Pancreas (tissue), 10 donors: Measurements from ENCODE around the gene PHF5A. TPM values are rescaled to one million over a fixed set of nuclear protein-coding genes. Genes with fewer than 3 reads are reported as not detected.
A peak's percentile ranks its signal among the peaks of the same experiment; 100 is the strongest.

Experiments used
- ATAC-seq, 4 donors: fragments of 200-7000 bp; cut with Tn5 transposase; one replicate each; pipeline versions ENCODE4 v1.8.0 to v1.9.1; 2020; ENCODE audit warnings: mild to moderate bottlenecking in 4 of 4, moderate library complexity in 4 of 4
- DNase-seq, 6 donors: peaks; one replicate each; pipeline ENCODE4 v3.0.0-alpha.2; 2020
- FAIRE-seq: peaks from 2 replicates; lab custom pipeline; 2012; peaks lifted over from hg19 to GRCh38; lab: Jason Lieb, UNC
- H3K27ac ChIP-seq, 4 donors: fragments of 200-600 bp; sonication (generic); 1 replicate in 3 of 4; 2 replicates in 1 of 4; pipeline versions ENCODE4 v1.5.0 to v1.8.0; 2020
- H3K27me3 ChIP-seq, 4 donors: fragments of 200-600 bp; one replicate each; pipeline ENCODE4 v1.8.0; 2021
- H3K36me3 ChIP-seq, 3 donors: fragments of 200-600 bp; sonication (generic) in 1 of 3; one replicate each; pipeline versions ENCODE4 v1.5.0 to v1.8.0; 2020 to 2021
- H3K4me1 ChIP-seq, 3 donors: fragments of 200-600 bp; one replicate each; pipeline ENCODE4 v1.8.0; 2021
- H3K4me3 ChIP-seq, 4 donors: fragments of 200-600 bp; sonication (generic) in 2 of 4; one replicate each; pipeline versions ENCODE4 v1.5.0 to v1.8.0; 2020 to 2021
- H3K9me3 ChIP-seq, 4 donors: fragments of 200-600 bp; one replicate each; pipeline ENCODE4 v1.8.0; 2021
- CTCF ChIP-seq, 4 donors: fragments of 200-600 bp; sonication (generic) in 3 of 4; IDR thresholded peaks; one replicate each; pipeline versions ENCODE4 v1.5.0 to v1.8.0; 2021; ENCODE audit warnings: antibody characterized with exemption in 4 of 4
- WGBS, 2 donors: extraction: QIAGEN DNeasy Blood & Tissue Kit; methylation state at CpG; one replicate each; pipeline ENCODE4 v1.1.7; 2013; 5-methylcytosine and 5-hydroxymethylcytosine counted together
- intact Hi-C, 3 donors: fragments of 100-400 bp; cut with DNase I; formaldehyde crosslinking; loops; one replicate each; pipeline versions ENCODE4 v1.11.1 to v1.14.2; 2022
- polyA plus RNA-seq, 2 donors: library from polyadenylated mRNA; stranded (reverse); fragments of 200-250 nt; gene quantifications; one replicate each; pipeline ENCODE4 v1.2.3, GENCODE V29; 2013
- total RNA-seq, 6 donors: library from RNA; stranded (reverse); fragmentation: NEBNext Ultra II Directional in 4 of 6; extraction: Animal tissue kit (Norgen Biotek cat#: 25700) in 4 of 6; gene quantifications; one replicate each; pipeline versions ENCODE4 v1.2.1 to v1.2.4, GENCODE V29; 2021 to 2023
- donor health status: healthy with polysubstance abuse.
- donor health status: DM: no; HTN: no; CAD: no; lungs with moderate emphysema.
- donor health status: DM: no; HTN: no; CAD: no.
- donor health status: control.
- donor health status: control.
- donor health status: Bipolar disorder and iron deficiency.
- donor health status: DM: yes; HTN: yes; CAD: no.
- donor health status: DM: no; HTN: no; CAD: no.
- donor health status: DM: no; HTN: no; CAD: no.
- donor health status: DM: yes; HTN: yes; CAD: no.

The PHF5A gene
- total and polyA plus RNA-seq, 8 donors = 8.8 to 29.7 (median 16.7) TPM

GRCh38 chr22:41459431-41459830 is 9.1 kb downstream of the PHF5A start:
- ATAC-seq = no peak
- Histone ChIP-seq H3K9me3 (no peaks in the 10 kb centered on the region), H3K4me1 (no peaks in the 10 kb centered on the region), H3K27me3 (no peaks in the 10 kb centered on the region), H3K36me3 (peaks cover 0 to 37% (median 8%) of the 10 kb centered on the region in 3 donors), H3K4me3 (no peak overlapping the region), H3K27ac (no peak overlapping the region)
- no peak for TF ChIP-seq CTCF (IDR thresholded peaks at IDR 0.05)
- intact Hi-C loops = no loop called here
- FAIRE-seq = no peak
- DNase-seq = no peak
- WGBS, 2 donors = 50 to 68% methylated on average over 1 of the region's 1 CpG

GRCh38 chr22:41458161-41458728 is 10.2 kb downstream of the PHF5A start:
- H3K36me3 ChIP-seq = peaks cover 0 to 28% (median 5%) of the 10 kb centered on the region in 3 donors
- WGBS, 2 donors = 92 to 95% methylated on average over 7 of the region's 7 CpGs
- FAIRE-seq (no peak), DNase-seq (no peak), ATAC-seq (no peak)
- no peak overlapping the region for H3K27ac ChIP-seq
- no peaks in the 10 kb centered on the region for H3K9me3 ChIP-seq
- intact Hi-C loops = no loop called here
- no peak overlapping the region for H3K4me3 ChIP-seq
- no peaks in the 10 kb centered on the region for H3K4me1 ChIP-seq
- no peaks in the 10 kb centered on the region for H3K27me3 ChIP-seq
- TF ChIP-seq CTCF (IDR thresholded peaks at IDR 0.05) = no peak

GRCh38 chr22:41448189-41448808 is 20.2 kb downstream of the PHF5A start:
- WGBS, 2 donors = 0% methylated on average over 28 of the region's 28 CpGs
- Histone ChIP-seq H3K36me3 (no peaks in the 10 kb centered on the region), H3K27ac (peak overlapping the region; percentile 96 to 100 (median 99)), H3K27me3 (no peaks in the 10 kb centered on the region), H3K4me1 (peaks cover under 1 to 5% (median 5%) of the 10 kb centered on the region in 3 donors), H3K4me3 (peak overlapping the region; percentile 65 to 98 (median 91)), H3K9me3 (no peaks in the 10 kb centered on the region)
- peak; percentile 89 to 97 (median 96) for DNase-seq
- intact Hi-C loops = loop anchor here in 1 of 3 donors (5.0 kb wide), 1 partner anchor 41 kb away; no protein-coding TSS in a partner anchor
- ATAC-seq = peak; percentile 63 to 76 (median 70)
- peak; percentile 98 for FAIRE-seq
- TF ChIP-seq CTCF (IDR thresholded peaks at IDR 0.05) = no peak

GRCh38 chr22:41447435-41448188 is 20.9 kb downstream of the PHF5A start:
- Histone ChIP-seq H3K9me3 (no peaks in the 10 kb centered on the region), H3K27ac (peak overlapping the region; percentile 96 to 100 (median 99)), H3K27me3 (no peaks in the 10 kb centered on the region), H3K4me3 (peak overlapping the region; percentile 65 to 98 (median 91)), H3K36me3 (no peaks in the 10 kb centered on the region), H3K4me1 (peaks cover 5 to 12% (median 8%) of the 10 kb centered on the region in 3 donors)
- 0 to 1% methylated on average over 55 to 63 of the region's 63 CpGs for WGBS, 2 donors
- peak; percentile 24 to 48 (median 38) for ATAC-seq
- intact Hi-C loops = loop anchor here in 1 of 3 donors (5.0 kb wide), 1 partner anchor 40 kb away; no protein-coding TSS in a partner anchor
- TF ChIP-seq CTCF (IDR thresholded peaks at IDR 0.05) = no peak
- FAIRE-seq = no peak
- peak; percentile 67 to 90 (median 73) for DNase-seq
